GM21367 (cell line): ENCODE results near the gene RFX2.
A peak's percentile ranks its signal among the peaks of the same experiment; 100 is the strongest.
"Not testable (repeated sequence)": the region's sequence is repeated elsewhere in the genome, so short reads cannot be mapped to it uniquely, and the experiment has no call there.

Experiments
- ATAC-seq: cut with Tn5 transposase; IDR thresholded peaks from one replicate; pipeline ENCODE4 v1.9.1; 2021; ENCODE audit not compliant: unreplicated experiment

Gene RFX2

DNA sequence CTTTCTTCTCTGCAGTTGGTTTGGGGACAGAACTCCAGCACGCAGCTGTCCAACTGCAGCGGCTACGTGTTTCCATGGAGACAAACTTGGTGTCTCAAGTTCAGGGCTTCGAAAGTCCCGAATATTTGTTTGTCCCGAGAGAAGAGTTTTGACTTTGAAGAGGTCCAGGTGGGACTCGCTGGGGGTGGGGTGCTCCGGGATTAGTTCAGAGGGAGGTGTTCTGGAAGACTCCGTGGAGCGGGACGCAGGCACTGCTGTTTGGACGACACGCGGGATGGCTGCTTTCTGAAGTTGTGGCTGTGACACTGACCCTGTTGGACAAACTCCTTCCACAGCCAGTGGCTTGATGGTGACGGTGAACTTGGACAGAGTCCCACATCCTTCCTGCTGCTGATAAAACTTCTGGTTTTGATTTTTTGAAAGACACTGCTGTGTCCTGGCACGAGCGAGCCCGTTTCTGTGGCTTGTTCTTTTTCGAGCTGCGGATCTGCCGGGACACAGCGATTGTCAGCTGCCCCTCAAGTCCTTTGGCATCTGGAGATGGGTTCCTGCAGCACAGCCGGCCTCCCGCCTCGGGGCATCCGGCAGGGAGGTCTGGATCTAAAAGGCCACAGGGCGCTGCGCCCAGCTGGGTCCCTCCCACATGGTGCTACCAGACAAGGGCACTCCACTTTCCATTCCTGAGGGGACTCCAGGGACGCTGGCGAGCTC, 116.5 kb downstream of the RFX2 start:
- no peak for ATAC-seq

GRCh38 chr19:5993201-5993600, 117.1 kb downstream of the RFX2 start:
- ATAC-seq = no peak

GRCh38 chr19:5992756-5993155, 117.5 kb downstream of the RFX2 start:
- ATAC-seq = no peak

DNA sequence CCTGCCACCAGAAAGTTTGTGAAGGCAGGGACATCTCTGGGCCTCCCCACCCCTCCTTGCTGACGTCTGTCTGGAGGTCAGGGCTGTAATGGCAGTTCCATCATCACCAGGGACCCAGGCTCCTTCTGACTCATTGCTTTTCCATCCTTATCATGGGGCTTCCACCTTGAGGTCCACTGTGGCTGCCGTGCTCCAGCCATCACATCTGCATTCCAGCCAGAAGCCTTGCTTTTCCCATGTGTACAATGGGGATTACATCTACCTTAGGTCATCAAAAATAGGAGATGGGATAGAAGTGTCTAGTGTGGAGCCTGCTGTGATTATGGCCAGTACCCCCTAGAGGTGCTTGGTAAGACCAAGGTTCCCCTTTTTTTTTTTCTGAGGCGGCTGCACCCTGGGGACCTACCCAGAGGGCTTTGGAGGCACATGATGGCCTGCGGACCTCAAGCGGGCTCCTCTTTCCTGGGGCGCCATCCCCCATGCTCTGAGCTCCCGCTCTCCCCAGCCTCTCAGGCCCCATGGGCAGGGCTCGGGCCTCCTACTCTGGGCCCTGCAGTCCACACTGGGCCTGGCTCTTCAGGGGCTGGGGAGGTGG, 119.0 kb downstream of the RFX2 start:
- no peak for ATAC-seq

GRCh38 chr19:5990289-5990797, 120.0 kb downstream of the RFX2 start:
- no peak for ATAC-seq

GRCh38 chr19:5989388-5990074, 120.8 kb downstream of the RFX2 start:
- no peak for ATAC-seq

GRCh38 chr19:5988517-5989387, 121.5 kb downstream of the RFX2 start:
- no peak for ATAC-seq

- no peak for ATAC-seq
Observed at GRCh38 chr19:5987077-5987818, 123.1 kb downstream of the RFX2 start.

- not testable (repeated sequence) for ATAC-seq
Observed at GRCh38 chr19:5985837-5986236, 124.5 kb downstream of the RFX2 start.

DNA sequence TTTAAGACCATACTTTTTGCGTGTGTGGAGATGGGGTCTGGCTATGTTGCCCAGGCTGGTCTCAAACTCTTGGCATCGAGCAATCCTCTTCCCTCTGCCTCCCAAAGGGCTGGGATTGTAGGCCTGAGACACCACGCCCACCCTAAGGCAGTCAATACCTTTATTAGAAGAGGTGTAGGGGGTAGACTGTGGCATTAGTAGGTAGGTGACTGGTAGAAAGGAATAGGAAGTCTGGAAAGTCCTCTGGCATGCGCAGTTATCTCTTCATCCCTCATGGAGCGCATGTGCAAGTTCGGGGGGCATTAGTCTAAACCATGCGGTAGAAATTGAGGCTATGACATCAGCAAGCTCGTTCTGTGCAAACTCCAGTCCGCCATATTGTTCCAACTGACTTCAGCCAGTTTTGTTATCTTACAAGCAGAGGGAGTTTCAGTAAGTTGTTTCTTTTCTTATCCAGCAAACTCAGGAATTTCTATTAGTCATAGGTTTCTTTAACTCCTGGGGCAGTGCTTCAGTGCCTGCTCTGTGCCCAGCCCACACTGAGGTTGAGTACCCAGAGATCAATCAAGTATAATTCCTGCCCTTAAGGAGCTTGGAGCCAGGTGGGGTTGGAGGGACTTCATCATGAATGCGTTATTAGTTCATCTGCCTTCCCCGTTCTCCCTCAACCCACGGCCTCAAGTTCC, 125.1 kb downstream of the RFX2 start:
- no peak for ATAC-seq

DNA sequence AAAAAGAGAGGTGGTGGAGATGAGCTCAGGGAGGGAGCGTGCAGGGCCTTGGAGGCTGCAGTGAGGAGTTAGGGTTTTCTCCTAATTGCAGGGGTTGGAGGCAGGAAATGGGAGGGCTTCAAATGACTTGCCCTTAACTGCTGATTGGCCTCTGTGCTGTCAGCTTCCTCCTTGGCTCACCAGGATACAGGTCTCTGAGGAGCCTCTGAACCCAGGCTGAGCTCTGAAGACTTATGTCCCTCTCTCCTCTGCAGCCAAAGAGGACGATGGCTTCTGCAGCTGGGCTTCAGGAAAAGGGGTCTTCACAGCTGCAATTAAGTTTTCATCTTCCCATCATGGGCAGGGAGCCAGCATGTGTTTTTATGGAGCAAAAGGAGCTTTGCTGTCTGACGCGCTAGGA, 125.7 kb downstream of the RFX2 start:
- no peak for ATAC-seq

GRCh38 chr19:5983367-5983955, 126.8 kb downstream of the RFX2 start:
- no peak for ATAC-seq

DNA sequence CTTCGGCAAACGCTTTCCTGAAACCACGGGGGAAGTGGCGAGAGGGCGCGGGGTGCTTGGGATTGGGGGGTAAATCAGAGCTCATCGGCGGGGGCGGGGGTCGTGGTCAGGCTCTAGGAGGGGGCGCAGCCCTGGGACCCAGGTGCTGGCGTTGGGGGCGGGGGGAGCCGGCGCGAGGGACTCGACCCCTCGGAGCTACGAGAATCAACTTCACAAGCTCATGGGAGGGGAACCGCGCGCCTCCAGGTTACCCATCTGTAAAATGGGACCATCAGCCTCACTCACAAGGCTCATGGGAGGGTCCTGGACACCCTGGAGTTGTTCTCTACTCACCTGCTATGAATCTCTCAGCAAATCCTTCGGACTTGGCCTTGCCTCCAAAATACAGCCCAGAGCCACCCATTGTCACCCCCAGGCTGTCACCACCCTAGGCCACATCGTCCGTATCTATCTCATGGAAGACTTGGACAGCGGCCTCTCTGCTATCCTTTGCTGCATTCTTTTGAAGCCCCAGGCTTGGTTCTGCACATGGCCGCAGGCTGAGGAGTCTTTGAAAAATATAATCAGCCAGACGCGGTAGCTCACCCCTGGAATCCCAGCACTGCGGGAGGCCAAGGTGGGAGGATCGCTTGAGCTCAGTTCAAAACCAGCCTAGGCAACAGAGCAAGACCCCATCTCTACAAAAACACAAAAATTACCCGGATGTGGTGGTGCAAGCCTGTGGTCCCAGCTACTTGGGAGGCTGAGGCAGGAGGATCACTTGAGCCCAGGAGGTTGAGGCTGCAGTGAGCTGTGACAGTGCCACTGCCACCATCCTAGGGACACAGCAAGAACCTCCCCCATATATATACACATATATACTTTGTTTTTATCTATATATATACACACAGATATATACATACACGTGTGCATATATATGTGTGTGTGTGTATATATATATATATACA, 131.4 kb downstream of the RFX2 start:
- no peak for ATAC-seq

GRCh38 chr19:5977785-5978605, 132.3 kb downstream of the RFX2 start, which contains the start of gene RANBP3:
Gene RANBP3 (minus strand): TSS chr19:5978140. CDS start chr19:5978082, 58 bp downstream.
- ATAC-seq = peak; percentile 85

DNA sequence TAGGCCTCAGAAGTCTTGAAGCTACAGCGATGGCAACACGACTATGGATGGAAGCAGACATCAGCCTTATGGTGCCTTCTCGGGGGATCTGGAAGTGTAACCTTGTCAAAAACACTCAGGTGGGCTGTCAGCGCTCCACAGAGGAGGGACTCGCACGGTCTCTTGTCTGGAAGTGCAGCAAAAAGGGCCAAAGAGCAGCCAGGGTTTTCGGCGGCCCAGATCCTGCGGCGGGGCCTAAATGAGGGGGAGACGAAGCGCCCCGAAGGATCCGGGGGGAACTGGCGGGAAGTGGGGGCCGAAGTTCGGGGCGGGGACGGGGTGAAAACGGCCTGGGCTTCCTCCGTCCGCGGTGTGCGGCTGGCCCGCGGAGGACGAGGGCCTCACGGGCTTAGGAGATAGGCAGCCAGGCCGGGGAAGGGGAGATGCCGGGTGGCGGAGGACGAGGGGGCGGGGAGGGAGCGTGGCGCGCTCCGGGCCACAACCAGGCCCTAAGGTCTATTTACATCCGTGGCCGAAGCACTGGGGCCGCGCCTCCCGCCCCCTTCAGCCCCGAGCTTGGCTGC, 133.0 kb downstream of the RFX2 start:
- ATAC-seq = no peak

GRCh38 chr19:5976768-5977167, 133.5 kb downstream of the RFX2 start:
- ATAC-seq = no peak

GRCh38 chr19:5975388-5975728, 134.9 kb downstream of the RFX2 start:
- no peak for ATAC-seq
